ENCODE measurements around the gene ZFP69B. TPM values are rescaled to one million over a fixed set of nuclear protein-coding genes. Genes with fewer than 3 reads are reported as not detected.

Gene ZFP69B
- total and polyA plus RNA-seq, 2 donors (not counting 3 experiments of a cell fraction or from before 2014, with no cell fraction given) = 0.81 to 3.4 TPM

GRCh38 chr1:40407453-40407852 is 42.8 kb upstream of the ZFP69B start:
- intact Hi-C loops (cut with micrococcal nuclease) (no loop called here), dilution Hi-C loops (cut with MboI; ENCODE audit: extremely low pct_ligation_motif_present, low sequenced_read_pairs) (no loop called here)
- H3K9ac ChIP-seq (replicated peaks; ENCODE audit: extremely low read depth, insufficient read depth, low read length) = no peak overlapping the region
- DNase-seq (ENCODE audit: low read depth, low spot score) = no peak
- H3K4me1 ChIP-seq (ENCODE audit: control insufficient read depth, extremely low read depth, insufficient read depth, low read length) = no peaks in the 10 kb centered on the region
- no peak overlapping the region for H3K4me3 ChIP-seq (replicated peaks in 1 of 3; ENCODE audit: insufficient read depth in 1 of 3, low read depth in 1 of 3, low read length in 3 of 3)
- no peak overlapping the region for H3K4me2 ChIP-seq (ENCODE audit: insufficient read depth, low read length)
- H4K20me1 ChIP-seq (replicated peaks; ENCODE audit: control insufficient read depth, extremely low read depth, insufficient read depth, low read length) = no peaks in the 10 kb centered on the region
- BruUV-seq (replicated peaks) = no TSS peak
- TF ChIP-seq POLR2A (IDR thresholded peaks at IDR 0.05; ENCODE audit: low read depth, low read length) (no peak), MYC (IDR thresholded peaks at IDR 0.05; ENCODE audit: low read depth, low read length) (no peak), MAX (IDR thresholded peaks at IDR 0.05; ENCODE audit: insufficient read depth, insufficient read length) (no peak), POLR2AphosphoS5 (IDR thresholded peaks at IDR 0.05; ENCODE audit: insufficient read depth, low read depth, low read length) (no peak), FOS (IDR thresholded peaks at IDR 0.05; ENCODE audit: borderline replicate concordance, insufficient read depth, low read length) (no peak)
- no peaks in the 10 kb centered on the region for H3K79me2 ChIP-seq (ENCODE audit: control insufficient read depth, insufficient read depth, low read length)
- H2AFZ ChIP-seq (ENCODE audit: low read depth, low read length) = no peak overlapping the region
- H3K9me3 ChIP-seq (replicated peaks; ENCODE audit: control insufficient read depth, insufficient read depth, low read length) = no peaks in the 10 kb centered on the region
- H3K27me3 ChIP-seq (ENCODE audit: control insufficient read depth in 2 of 2, insufficient read depth in 2 of 2, low read length in 2 of 2) = no peaks in the 10 kb centered on the region
- no peaks in the 10 kb centered on the region for H3K36me3 ChIP-seq (ENCODE audit: control insufficient read depth in 2 of 2, extremely low read depth in 1 of 2, insufficient read depth in 2 of 2, low read length in 2 of 2)
- no peak for FAIRE-seq
- H3K27ac ChIP-seq (ENCODE audit: insufficient read depth, low read depth, low read length) = no peak overlapping the region
- ChIA-PET CTCF (interaction anchor here (0.6 to 1.6 kb wide), 6 partner anchors 31 to 264 kb away, joined by 3 to 14 read pairs (median 6); no protein-coding TSS in a partner anchor), POLR2A (no interaction called here)
- no peaks in the 10 kb centered on the region for H3K9me1 ChIP-seq (replicated peaks; ENCODE audit: control insufficient read depth, extremely low read depth, insufficient read depth, low read length)

DNA sequence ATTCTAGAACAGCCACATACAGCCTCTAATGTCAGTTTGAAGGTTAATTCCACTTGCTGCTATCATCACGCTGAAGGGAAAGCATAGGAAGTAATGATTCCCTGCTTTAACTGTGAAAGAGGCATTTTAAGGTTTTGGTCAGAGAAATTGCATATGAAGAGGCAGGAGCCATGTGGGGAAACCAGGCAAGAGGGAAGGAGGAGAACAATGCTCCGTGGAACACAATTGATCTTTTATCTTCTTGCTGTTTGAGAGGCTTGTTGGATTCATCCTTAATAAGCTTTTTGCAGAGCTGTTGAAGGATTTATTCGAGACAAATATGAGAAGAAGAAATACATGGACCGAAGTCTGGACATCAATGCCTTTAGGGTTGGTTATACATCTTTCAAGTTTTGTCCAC is 40.8 kb upstream of the ZFP69B start:
- no peaks in the 10 kb centered on the region for H4K20me1 ChIP-seq (replicated peaks; ENCODE audit: control insufficient read depth, extremely low read depth, insufficient read depth, low read length)
- no peak overlapping the region for H2AFZ ChIP-seq (ENCODE audit: low read depth, low read length)
- no TSS peak for BruUV-seq (replicated peaks)
- TF ChIP-seq CTCF (IDR thresholded peaks at IDR 0.05; ENCODE audit: extremely low read depth in 1 of 2, insufficient read depth in 1 of 2, low read depth in 1 of 2, low read length in 2 of 2) (no peak), MAX (IDR thresholded peaks at IDR 0.05; ENCODE audit: insufficient read depth, insufficient read length) (no peak), EZH2 (IDR thresholded peaks at IDR 0.05; ENCODE audit: borderline replicate concordance, low read depth, low read length, severe bottlenecking) (no peak), GATA2 (IDR thresholded peaks at IDR 0.05; ENCODE audit: insufficient read depth, insufficient read length, low read depth, low read length) (no peak), FOS (IDR thresholded peaks at IDR 0.05; ENCODE audit: borderline replicate concordance, insufficient read depth, low read length) (no peak), POLR2AphosphoS5 (IDR thresholded peaks at IDR 0.05; ENCODE audit: insufficient read depth, low read depth, low read length) (no peak), POLR2A (IDR thresholded peaks at IDR 0.05; ENCODE audit: low read depth, low read length) (no peak), MYC (IDR thresholded peaks at IDR 0.05; ENCODE audit: low read depth, low read length) (no peak), JUN (IDR thresholded peaks at IDR 0.05; ENCODE audit: borderline replicate concordance, insufficient read depth, insufficient read length, low read depth) (no peak)
- POLR2A ChIA-PET = no interaction called here
- FAIRE-seq (no peak), DNase-seq (ENCODE audit: low read depth, low spot score) (no peak)
- H3K27ac ChIP-seq (ENCODE audit: insufficient read depth, low read depth, low read length) = no peak overlapping the region
- H3K79me2 ChIP-seq (ENCODE audit: control insufficient read depth, insufficient read depth, low read length) = no peaks in the 10 kb centered on the region
- dilution Hi-C loops (cut with MboI; ENCODE audit: extremely low pct_ligation_motif_present, low sequenced_read_pairs) = no loop called here
- no peaks in the 10 kb centered on the region for H3K9me1 ChIP-seq (replicated peaks; ENCODE audit: control insufficient read depth, extremely low read depth, insufficient read depth, low read length)
- no peaks in the 10 kb centered on the region for H3K9me3 ChIP-seq (replicated peaks; ENCODE audit: control insufficient read depth, insufficient read depth, low read length)
- CTCF ChIA-PET = interaction anchor here (3.0 kb wide), 1 partner anchor 266 kb away, joined by 16 read pairs; no protein-coding TSS in a partner anchor
- H3K36me3 ChIP-seq (ENCODE audit: control insufficient read depth in 2 of 2, extremely low read depth in 1 of 2, insufficient read depth in 2 of 2, low read length in 2 of 2) = no peaks in the 10 kb centered on the region
- intact Hi-C loops (cut with micrococcal nuclease) = no loop called here
- no peak overlapping the region for H3K4me2 ChIP-seq (ENCODE audit: insufficient read depth, low read length)
- H3K27me3 ChIP-seq (ENCODE audit: control insufficient read depth in 2 of 2, insufficient read depth in 2 of 2, low read length in 2 of 2) = no peaks in the 10 kb centered on the region
- no peak overlapping the region for H3K4me3 ChIP-seq (replicated peaks in 1 of 3; ENCODE audit: insufficient read depth in 1 of 3, low read depth in 1 of 3, low read length in 3 of 3)
- no peaks in the 10 kb centered on the region for H3K4me1 ChIP-seq (ENCODE audit: control insufficient read depth, extremely low read depth, insufficient read depth, low read length)
- H3K9ac ChIP-seq (replicated peaks; ENCODE audit: extremely low read depth, insufficient read depth, low read length) = no peak overlapping the region

All from endothelial cell of umbilical vein (primary cell).